ENCODE results near the gene MSI2. TPM values are rescaled to one million over a fixed set of nuclear protein-coding genes. Genes with fewer than 3 reads are reported as not detected.

MSI2 gene
- total RNA-seq, 1 experiment from 2014 or later: 174 TPM

DNA sequence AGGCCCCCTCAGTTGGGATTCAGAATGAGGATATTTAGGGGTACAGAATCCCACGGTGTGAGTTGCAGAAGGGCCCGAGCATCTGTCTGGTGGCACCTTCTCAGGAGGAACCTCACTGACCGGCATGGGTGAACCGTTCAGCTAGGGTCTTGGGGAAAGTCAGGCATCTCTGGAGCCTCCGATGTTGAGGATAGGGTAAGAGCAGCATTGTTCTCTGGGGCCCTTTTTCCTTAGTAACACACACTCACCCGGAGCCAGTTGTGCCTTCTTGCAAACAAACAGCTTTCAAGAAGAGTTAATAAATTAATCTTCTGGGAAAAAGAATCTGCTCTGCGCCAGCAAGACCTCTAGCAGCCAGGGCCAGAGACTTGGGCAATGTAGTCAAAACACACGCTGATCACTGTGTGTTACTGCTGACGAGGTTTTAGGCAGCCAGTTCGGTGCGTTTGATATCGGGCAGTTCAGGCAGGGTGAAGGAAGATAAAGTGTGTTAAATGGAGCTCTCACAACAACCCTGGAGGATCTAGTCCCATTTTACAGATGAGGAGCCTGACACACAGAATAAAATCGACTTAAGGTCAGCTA lies 48.9 kb downstream of the MSI2 start:
- no peaks in the 10 kb centered on the region for H3K4me1 ChIP-seq
- no peak overlapping the region for H3K4me3 ChIP-seq (ENCODE audit: low read depth, low read length)
- peaks cover 70% of the 10 kb centered on the region for H3K36me3 Mint-ChIP-seq (ENCODE audit: insufficient read depth, unreplicated experiment)
- no peak overlapping the region for H3K4me3 Mint-ChIP-seq (ENCODE audit: unreplicated experiment)
- DNase-seq: no peak
- no TSS peak for BruUV-seq (replicated peaks)
- no peak for TF ChIP-seq CTCF (IDR thresholded peaks at IDR 0.05; ENCODE audit: insufficient read depth in 1 of 2, low read depth in 1 of 2, low read length in 1 of 2, severe bottlenecking in 1 of 2, unreplicated experiment in 1 of 2)
- H3K9me3 ChIP-seq: no peaks in the 10 kb centered on the region
- ChIA-PET POLR2A (no interaction called here), CTCF (no interaction called here)
- H3K4me1 Mint-ChIP-seq (ENCODE audit: low read depth, unreplicated experiment): peaks cover 36% of the 10 kb centered on the region
- no peaks in the 10 kb centered on the region for H3K27me3 Mint-ChIP-seq (ENCODE audit: insufficient read depth, unreplicated experiment)
- peaks cover 2% of the 10 kb centered on the region for H3K9me3 Mint-ChIP-seq (ENCODE audit: unreplicated experiment)
- H3K27me3 ChIP-seq (replicated peaks; ENCODE audit: control insufficient read depth, insufficient read depth, low read length): no peaks in the 10 kb centered on the region
- H3K27ac Mint-ChIP-seq (ENCODE audit: unreplicated experiment): peak overlapping the region; percentile 39
- H3K36me3 ChIP-seq (ENCODE audit: control insufficient read depth, insufficient read depth, low read length): no peaks in the 10 kb centered on the region; the same call in none of the 2 replicates
- intact Hi-C loops (cut with micrococcal nuclease; ENCODE audit: unreplicated experiment): no loop called here

DNA sequence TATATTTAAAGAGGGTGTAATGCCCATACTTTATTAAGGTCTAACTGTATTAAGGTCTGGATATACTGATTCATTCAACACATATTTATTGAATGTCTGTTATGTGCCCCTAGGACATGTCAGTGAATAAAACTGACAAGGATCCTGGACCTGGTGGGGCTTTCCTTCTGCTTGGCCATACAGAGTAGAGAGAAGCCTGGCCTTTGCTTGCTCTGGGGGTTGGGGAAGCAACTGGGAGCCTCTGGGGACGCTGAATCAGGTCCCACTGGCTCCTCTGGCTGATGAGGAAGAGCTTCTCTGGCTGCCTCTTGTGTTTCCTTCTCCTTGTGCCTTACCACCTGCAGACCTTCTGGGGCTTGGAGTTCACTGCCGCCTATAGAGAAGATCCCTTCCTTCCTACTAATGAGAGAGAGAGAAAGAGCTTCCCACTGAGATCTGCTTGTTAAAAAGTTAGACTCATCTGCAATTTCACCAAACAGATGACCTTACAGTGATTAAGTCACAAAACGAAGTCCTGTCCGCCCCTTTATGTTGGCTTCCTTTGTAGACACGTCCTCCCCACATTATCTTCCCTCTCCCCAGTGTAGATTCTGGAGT lies 49.7 kb downstream of the MSI2 start:
- no TSS peak for BruUV-seq (replicated peaks)
- no peaks in the 10 kb centered on the region; the same call in none of the 2 replicates for H3K36me3 ChIP-seq (ENCODE audit: control insufficient read depth, insufficient read depth, low read length)
- no peaks in the 10 kb centered on the region for H3K9me3 Mint-ChIP-seq (ENCODE audit: unreplicated experiment)
- H3K36me3 Mint-ChIP-seq (ENCODE audit: insufficient read depth, unreplicated experiment): peaks cover 70% of the 10 kb centered on the region
- no peaks in the 10 kb centered on the region for H3K27me3 ChIP-seq (replicated peaks; ENCODE audit: control insufficient read depth, insufficient read depth, low read length)
- H3K9me3 ChIP-seq: no peaks in the 10 kb centered on the region
- ChIA-PET POLR2A (no interaction called here), CTCF (no interaction called here)
- no peak overlapping the region for H3K4me3 ChIP-seq (ENCODE audit: low read depth, low read length)
- intact Hi-C loops (cut with micrococcal nuclease; ENCODE audit: unreplicated experiment): no loop called here
- TF ChIP-seq CTCF (IDR thresholded peaks at IDR 0.05; ENCODE audit: insufficient read depth in 1 of 2, low read depth in 1 of 2, low read length in 1 of 2, severe bottlenecking in 1 of 2, unreplicated experiment in 1 of 2): no peak
- peaks cover 28% of the 10 kb centered on the region for H3K4me1 Mint-ChIP-seq (ENCODE audit: low read depth, unreplicated experiment)
- H3K4me1 ChIP-seq: no peaks in the 10 kb centered on the region
- H3K27ac Mint-ChIP-seq (ENCODE audit: unreplicated experiment): peak overlapping the region; percentile 39
- no peaks in the 10 kb centered on the region for H3K27me3 Mint-ChIP-seq (ENCODE audit: insufficient read depth, unreplicated experiment)
- H3K4me3 Mint-ChIP-seq (ENCODE audit: unreplicated experiment): no peak overlapping the region
- no peak for DNase-seq

GRCh38 chr17:57308543-57309186 lies 52.3 kb downstream of the MSI2 start:
- CTCF ChIA-PET: no interaction called here
- Histone ChIP-seq H3K4me3 (ENCODE audit: low read depth, low read length) (no peak overlapping the region), H3K27me3 (replicated peaks; ENCODE audit: control insufficient read depth, insufficient read depth, low read length) (no peaks in the 10 kb centered on the region), H3K9me3 (no peaks in the 10 kb centered on the region), H3K36me3 (ENCODE audit: control insufficient read depth, insufficient read depth, low read length) (no peaks in the 10 kb centered on the region; the same call in 1 of the 2 replicates), H3K4me1 (no peaks in the 10 kb centered on the region)
- intact Hi-C loops (cut with micrococcal nuclease; ENCODE audit: unreplicated experiment): no loop called here
- Mint-ChIP-seq H3K27me3 (ENCODE audit: insufficient read depth, unreplicated experiment) (no peaks in the 10 kb centered on the region), H3K4me3 (ENCODE audit: unreplicated experiment) (no peak overlapping the region), H3K36me3 (ENCODE audit: insufficient read depth, unreplicated experiment) (peaks cover 62% of the 10 kb centered on the region), H3K27ac (ENCODE audit: unreplicated experiment) (peak overlapping the region; percentile 42), H3K4me1 (ENCODE audit: low read depth, unreplicated experiment) (peaks cover 33% of the 10 kb centered on the region), H3K9me3 (ENCODE audit: unreplicated experiment) (no peaks in the 10 kb centered on the region)
- no peak for TF ChIP-seq CTCF (IDR thresholded peaks at IDR 0.05; ENCODE audit: insufficient read depth in 1 of 2, low read depth in 1 of 2, low read length in 1 of 2, severe bottlenecking in 1 of 2, unreplicated experiment in 1 of 2)
- no peak for DNase-seq
- POLR2A ChIA-PET: no interaction called here
- BruUV-seq (replicated peaks): TSS peak; percentile 86
